GM12891 (cell line): ENCODE data around the gene CCNQ.

Source experiments
- POLR2A ChIP-seq: IDR thresholded peaks from 2 replicates; pipeline ENCODE4 v1.6.1; 2011; ENCODE audit warnings: low read depth, low read length, control low read depth
- POLR2AphosphoS5 ChIP-seq: IDR thresholded peaks from 2 replicates; pipeline ENCODE4 v1.6.1; 2011; ENCODE audit warnings: low read depth, low read length, control low read depth
- SPI1 ChIP-seq: IDR thresholded peaks from 2 replicates; pipeline ENCODE4 v1.6.1; 2011; ENCODE audit warnings: low read depth, low read length, control low read depth
- TAF1 ChIP-seq: IDR thresholded peaks from 2 replicates; pipeline ENCODE4 v1.6.1; 2011; ENCODE audit warnings: low read depth, low read length, control low read depth

- TF ChIP-seq TAF1 (no peak), POLR2A (no peak), POLR2AphosphoS5 (no peak), SPI1 (no peak)
These were observed 32.9 kb downstream of the CCNQ start for GRCh38 chrX:153565996-153566580.
